Osteocyte (in vitro differentiated cells): Measurements from ENCODE around the gene VPS25. TPM values are rescaled to one million over a fixed set of nuclear protein-coding genes. Genes with fewer than 3 reads are reported as not detected.

Experiments used
- DNase-seq: peaks from one replicate; pipeline ENCODE4 v3.0.0; 2021; ENCODE audit warnings: mixed read lengths; ENCODE audit not compliant: unreplicated experiment; ENCODE audit errors: extremely low spot score
- H3K27ac Mint-ChIP-seq: one replicate; pipeline ENCODE4 v1.8.0; 2021; ENCODE audit warnings: mild to moderate bottlenecking, mixed read lengths; ENCODE audit not compliant: unreplicated experiment
- H3K27me3 Mint-ChIP-seq: one replicate; pipeline ENCODE4 v1.8.0; 2021; ENCODE audit warnings: mixed read lengths; ENCODE audit not compliant: unreplicated experiment
- H3K36me3 Mint-ChIP-seq: one replicate; pipeline ENCODE4 v1.8.0; 2021; ENCODE audit warnings: mixed read lengths; ENCODE audit not compliant: unreplicated experiment
- H3K4me1 Mint-ChIP-seq: one replicate; pipeline ENCODE4 v1.8.0; 2021; ENCODE audit warnings: mixed read lengths; ENCODE audit not compliant: unreplicated experiment
- H3K4me3 Mint-ChIP-seq: one replicate; pipeline ENCODE4 v1.8.0; 2021; ENCODE audit warnings: mild to moderate bottlenecking, moderate library complexity, mixed read lengths; ENCODE audit not compliant: unreplicated experiment
- H3K9me3 Mint-ChIP-seq: one replicate; pipeline ENCODE4 v1.8.0; 2021; ENCODE audit warnings: mixed read lengths; ENCODE audit not compliant: unreplicated experiment
- total RNA-seq: library from RNA; stranded (reverse); gene quantifications from 2 replicates; pipeline ENCODE4 v1.2.1, GENCODE V29; 2021
- TF ChIP-seq, protein P1 (sequence below): fragments of 200-600 bp; sonication (generic); IDR thresholded peaks from 2 replicates; pipeline ENCODE4 v1.5.0; 2021; ENCODE audit warnings: antibody characterized with exemption, mild to moderate bottlenecking, moderate library complexity

VPS25 gene
- total RNA-seq, 1 donor from 2014 or later: 63.9 TPM

DNA sequence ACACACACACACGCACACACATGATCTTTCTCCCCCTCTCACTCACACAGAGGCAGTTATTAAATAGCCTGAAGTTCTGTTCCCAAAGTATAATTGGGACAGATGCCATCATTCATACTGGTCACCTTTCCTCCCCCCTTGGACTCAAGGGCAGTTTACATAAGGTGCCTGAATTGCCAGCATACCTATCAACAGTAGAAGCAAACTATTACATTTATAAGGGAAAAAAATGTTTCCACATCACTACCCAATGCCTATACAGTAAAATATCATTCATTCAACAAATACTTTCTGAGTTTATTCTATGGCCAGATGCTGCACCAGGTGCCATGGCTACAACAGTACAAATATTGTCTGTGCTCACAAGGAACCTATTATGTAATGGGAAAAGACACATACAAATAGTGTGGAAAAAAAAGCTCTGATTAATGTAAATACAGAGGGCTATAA, 31.7 kb downstream of the VPS25 start:
- Mint-ChIP-seq H3K36me3 (peaks cover 1% of the 10 kb centered on the region), H3K9me3 (no peaks in the 10 kb centered on the region), H3K27ac (no peak overlapping the region)

DNA sequence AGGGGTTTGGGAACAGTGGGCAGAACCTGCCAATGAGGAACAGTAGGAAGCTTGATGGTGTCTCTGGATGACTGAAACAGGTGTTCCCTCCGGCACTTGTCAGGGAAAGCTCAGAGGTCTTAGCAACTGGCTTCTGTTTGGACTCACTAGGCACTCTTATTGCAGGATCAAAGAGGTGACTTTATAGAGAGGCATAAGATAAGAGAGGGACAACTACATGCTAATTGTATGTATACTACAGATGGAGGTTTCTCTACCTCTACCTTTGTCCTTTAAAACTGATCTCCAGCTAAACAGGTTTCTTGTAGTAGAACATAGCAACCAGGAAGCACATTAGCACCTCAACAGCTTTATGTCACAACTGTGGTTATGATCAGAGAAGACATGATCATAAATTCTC, 33.0 kb downstream of the VPS25 start:
- peaks cover 10% of the 10 kb centered on the region for H3K27me3 Mint-ChIP-seq
- H3K9me3 Mint-ChIP-seq: no peaks in the 10 kb centered on the region
- DNase-seq: no peak
- peaks cover 12% of the 10 kb centered on the region for H3K4me1 Mint-ChIP-seq
- H3K4me3 Mint-ChIP-seq: no peak overlapping the region
- TF ChIP-seq, protein P1, sequence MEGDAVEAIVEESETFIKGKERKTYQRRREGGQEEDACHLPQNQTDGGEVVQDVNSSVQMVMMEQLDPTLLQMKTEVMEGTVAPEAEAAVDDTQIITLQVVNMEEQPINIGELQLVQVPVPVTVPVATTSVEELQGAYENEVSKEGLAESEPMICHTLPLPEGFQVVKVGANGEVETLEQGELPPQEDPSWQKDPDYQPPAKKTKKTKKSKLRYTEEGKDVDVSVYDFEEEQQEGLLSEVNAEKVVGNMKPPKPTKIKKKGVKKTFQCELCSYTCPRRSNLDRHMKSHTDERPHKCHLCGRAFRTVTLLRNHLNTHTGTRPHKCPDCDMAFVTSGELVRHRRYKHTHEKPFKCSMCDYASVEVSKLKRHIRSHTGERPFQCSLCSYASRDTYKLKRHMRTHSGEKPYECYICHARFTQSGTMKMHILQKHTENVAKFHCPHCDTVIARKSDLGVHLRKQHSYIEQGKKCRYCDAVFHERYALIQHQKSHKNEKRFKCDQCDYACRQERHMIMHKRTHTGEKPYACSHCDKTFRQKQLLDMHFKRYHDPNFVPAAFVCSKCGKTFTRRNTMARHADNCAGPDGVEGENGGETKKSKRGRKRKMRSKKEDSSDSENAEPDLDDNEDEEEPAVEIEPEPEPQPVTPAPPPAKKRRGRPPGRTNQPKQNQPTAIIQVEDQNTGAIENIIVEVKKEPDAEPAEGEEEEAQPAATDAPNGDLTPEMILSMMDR: no peak
- peaks cover 10% of the 10 kb centered on the region for H3K36me3 Mint-ChIP-seq
- H3K27ac Mint-ChIP-seq: no peak overlapping the region

More for the DNA sequence above, 31.7 kb downstream of the VPS25 start:
- no peak overlapping the region for H3K4me3 Mint-ChIP-seq
- H3K4me1 Mint-ChIP-seq: peaks cover 12% of the 10 kb centered on the region
- TF ChIP-seq, protein P1: no peak
- H3K27me3 Mint-ChIP-seq: peaks cover 18% of the 10 kb centered on the region
- DNase-seq: no peak

DNA sequence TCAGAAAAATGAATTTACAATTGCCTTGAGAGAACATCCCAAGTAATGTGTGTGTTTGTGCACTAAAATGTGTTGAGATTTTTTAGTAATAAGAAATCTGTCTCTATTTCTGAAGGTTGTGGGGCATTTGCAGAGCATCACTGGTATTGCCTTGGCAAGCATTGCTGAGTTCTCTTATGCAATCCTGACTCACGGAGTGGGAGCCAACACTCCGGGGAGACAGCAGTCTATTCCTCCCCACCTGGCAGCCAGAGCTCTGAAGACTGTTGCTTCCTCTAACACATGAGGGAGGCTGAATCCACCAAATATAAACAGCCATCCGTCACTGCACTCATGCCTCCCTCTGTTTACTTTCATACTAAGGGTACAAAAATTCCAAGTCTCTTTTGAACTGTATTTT, 36.0 kb downstream of the VPS25 start:
- Mint-ChIP-seq H3K4me3 (no peak overlapping the region), H3K27ac (no peak overlapping the region), H3K36me3 (peaks cover 25% of the 10 kb centered on the region), H3K27me3 (peaks cover 2% of the 10 kb centered on the region), H3K4me1 (no peaks in the 10 kb centered on the region), H3K9me3 (no peaks in the 10 kb centered on the region)
- no peak for DNase-seq
- TF ChIP-seq, protein P1: no peak

DNA sequence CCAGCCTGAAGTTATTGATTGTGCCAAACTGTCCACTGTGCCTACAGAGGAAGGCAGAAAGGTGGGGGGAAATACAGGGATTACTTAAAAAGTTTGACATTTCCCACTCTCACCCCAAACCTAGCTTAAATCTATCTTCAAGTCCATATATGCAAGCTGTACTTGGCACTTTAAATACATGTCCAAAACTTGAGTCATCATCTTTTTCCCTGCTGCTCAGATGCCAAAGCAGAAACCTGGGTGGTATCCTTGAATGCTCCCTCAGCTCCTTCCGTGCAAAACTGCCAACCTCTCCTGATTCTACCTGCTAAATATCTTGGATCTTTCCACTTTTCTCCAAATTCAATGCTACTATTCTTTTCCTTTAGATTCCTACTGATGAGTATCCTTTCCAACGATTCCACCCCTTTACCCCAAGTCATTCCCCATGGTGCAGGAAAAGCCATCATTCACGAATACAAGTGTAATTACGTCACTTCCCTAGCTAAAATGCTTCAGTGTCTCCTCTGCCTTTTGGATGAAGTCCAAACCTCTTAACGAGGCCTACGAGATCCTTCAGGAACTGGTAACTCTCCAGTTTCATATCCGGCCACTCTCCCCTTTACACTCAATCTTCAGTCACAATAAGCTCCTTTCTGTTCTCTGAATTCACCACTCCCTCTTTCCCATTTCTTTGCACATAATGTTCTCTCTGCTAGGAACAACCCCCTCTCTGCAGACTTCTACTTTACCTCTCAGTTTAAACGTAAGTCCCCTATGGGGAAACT, 41.6 kb downstream of the VPS25 start:
- no peaks in the 10 kb centered on the region for H3K4me1 Mint-ChIP-seq
- DNase-seq: no peak
- H3K4me3 Mint-ChIP-seq: no peak overlapping the region
- peaks cover 50% of the 10 kb centered on the region for H3K36me3 Mint-ChIP-seq
- no peak overlapping the region for H3K27ac Mint-ChIP-seq
- no peaks in the 10 kb centered on the region for H3K9me3 Mint-ChIP-seq
- TF ChIP-seq, protein P1: no peak
- no peaks in the 10 kb centered on the region for H3K27me3 Mint-ChIP-seq

DNA sequence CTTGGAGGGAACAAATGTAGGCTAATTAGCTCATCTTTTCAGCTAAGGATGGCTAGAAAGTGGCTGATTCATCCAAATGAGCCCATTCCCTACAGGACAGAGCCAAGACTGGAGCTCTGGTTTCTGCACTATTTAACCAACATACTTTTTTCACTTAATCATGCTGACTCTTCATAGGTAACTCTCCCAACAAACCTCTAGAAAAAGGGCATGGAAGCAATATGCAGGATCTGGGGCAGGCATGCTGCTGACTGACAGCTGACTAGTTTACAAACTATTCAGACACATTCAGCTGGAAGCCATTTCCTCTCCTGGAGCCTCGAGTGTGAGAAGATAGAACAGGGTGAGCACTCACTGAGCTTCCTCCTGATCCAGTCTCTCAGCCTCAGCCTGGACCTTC, 44.6 kb downstream of the VPS25 start:
- no peak overlapping the region for H3K27ac Mint-ChIP-seq
- H3K27me3 Mint-ChIP-seq: no peaks in the 10 kb centered on the region
- no peak overlapping the region for H3K4me3 Mint-ChIP-seq
- TF ChIP-seq, protein P1: no peak
- peaks cover 50% of the 10 kb centered on the region for H3K36me3 Mint-ChIP-seq
- H3K4me1 Mint-ChIP-seq: peaks cover 6% of the 10 kb centered on the region
- no peak for DNase-seq
- H3K9me3 Mint-ChIP-seq: no peaks in the 10 kb centered on the region
